ENCODE measurements around the gene NCOR1. TPM values are rescaled to one million over a fixed set of nuclear protein-coding genes. Genes with fewer than 3 reads are reported as not detected.

The NCOR1 gene
- total and polyA plus RNA-seq, 8 donors = 110 to 139 (median 117) TPM

- Histone ChIP-seq H3K4me1 (no peaks in the 10 kb centered on the region), H3K4me3 (no peak overlapping the region), H3K27me3 (no peaks in the 10 kb centered on the region), H3K36me3 (peaks cover 0 to 99% of the 10 kb centered on the region in 2 donors), H3K9me3 (no peaks in the 10 kb centered on the region), H3K27ac (no peak overlapping the region)
- intact Hi-C loops (cut with DNase I) = no loop called here
- ATAC-seq = peak; percentile 26
- TF ChIP-seq, protein P1, sequence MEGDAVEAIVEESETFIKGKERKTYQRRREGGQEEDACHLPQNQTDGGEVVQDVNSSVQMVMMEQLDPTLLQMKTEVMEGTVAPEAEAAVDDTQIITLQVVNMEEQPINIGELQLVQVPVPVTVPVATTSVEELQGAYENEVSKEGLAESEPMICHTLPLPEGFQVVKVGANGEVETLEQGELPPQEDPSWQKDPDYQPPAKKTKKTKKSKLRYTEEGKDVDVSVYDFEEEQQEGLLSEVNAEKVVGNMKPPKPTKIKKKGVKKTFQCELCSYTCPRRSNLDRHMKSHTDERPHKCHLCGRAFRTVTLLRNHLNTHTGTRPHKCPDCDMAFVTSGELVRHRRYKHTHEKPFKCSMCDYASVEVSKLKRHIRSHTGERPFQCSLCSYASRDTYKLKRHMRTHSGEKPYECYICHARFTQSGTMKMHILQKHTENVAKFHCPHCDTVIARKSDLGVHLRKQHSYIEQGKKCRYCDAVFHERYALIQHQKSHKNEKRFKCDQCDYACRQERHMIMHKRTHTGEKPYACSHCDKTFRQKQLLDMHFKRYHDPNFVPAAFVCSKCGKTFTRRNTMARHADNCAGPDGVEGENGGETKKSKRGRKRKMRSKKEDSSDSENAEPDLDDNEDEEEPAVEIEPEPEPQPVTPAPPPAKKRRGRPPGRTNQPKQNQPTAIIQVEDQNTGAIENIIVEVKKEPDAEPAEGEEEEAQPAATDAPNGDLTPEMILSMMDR (IDR thresholded peaks at IDR 0.05) = no peak
- no peak for DNase-seq
Observed at GRCh38 chr17:16040710-16041251, 174.6 kb downstream of the NCOR1 start.

DNA sequence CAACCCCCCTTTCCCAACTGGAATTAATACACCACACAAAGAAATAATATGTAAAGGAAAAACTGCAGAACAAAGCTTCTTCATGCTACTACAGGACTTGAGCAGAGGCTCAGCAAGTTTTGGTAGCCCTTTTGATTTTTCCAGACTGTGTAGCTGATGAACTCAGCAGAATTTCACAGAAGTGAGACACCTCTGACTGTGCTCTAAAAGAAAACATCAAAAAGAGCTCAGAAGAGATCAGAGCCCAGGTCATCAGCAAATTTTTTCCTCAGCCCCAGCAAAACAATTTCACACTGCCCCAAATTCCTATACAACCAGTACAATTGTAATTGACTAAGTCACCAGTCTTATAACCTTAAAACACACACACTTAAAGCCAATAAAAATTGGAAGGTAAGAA, 177.7 kb downstream of the NCOR1 start:
- TF ChIP-seq, protein P1 (IDR thresholded peaks at IDR 0.05) = no peak
- intact Hi-C loops (cut with DNase I) = no loop called here
- no peaks in the 10 kb centered on the region for H3K9me3 ChIP-seq
- no peaks in the 10 kb centered on the region for H3K27me3 ChIP-seq
- H3K27ac ChIP-seq = no peak overlapping the region
- no peak for DNase-seq
- ATAC-seq = no peak
- no peak overlapping the region for H3K4me3 ChIP-seq
- H3K36me3 ChIP-seq = peaks cover 0 to 99% of the 10 kb centered on the region in 2 donors
- H3K4me1 ChIP-seq = no peaks in the 10 kb centered on the region

GRCh38 chr17:16036261-16036660, 179.1 kb downstream of the NCOR1 start:
- no peak overlapping the region for H3K27ac ChIP-seq
- TF ChIP-seq, protein P1 (IDR thresholded peaks at IDR 0.05) = no peak

DNA sequence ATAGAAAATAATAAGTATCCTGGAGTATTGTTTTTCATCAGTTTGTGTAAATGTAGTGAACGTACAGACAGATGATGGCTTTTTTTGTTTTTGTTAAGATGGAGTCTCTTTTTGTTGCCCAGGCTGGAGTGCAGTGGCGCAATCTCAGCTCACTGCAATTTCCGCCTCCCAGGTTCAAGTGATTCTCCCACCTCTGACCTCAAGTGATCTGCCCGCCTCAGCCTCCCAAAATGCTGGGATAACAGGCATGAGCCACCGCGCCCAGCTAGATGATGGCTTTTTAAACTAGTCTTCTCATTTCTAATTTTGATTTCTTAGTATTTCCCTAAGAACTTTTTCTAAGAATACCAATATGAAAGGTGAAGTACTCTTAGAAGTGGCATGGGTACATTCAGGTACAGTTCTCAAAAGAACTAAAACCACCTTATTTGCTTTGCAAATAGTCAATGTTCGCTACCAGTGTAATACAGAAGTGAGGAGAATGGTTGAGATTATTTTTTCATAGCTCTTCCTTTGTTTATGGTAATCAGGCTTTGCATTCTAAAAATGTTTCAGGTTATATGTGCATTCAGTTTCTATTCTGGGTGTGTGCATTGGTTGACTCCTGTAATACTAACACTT, 181.5 kb downstream of the NCOR1 start:
- ATAC-seq (peak; percentile 62), DNase-seq (no peak)
- H3K9me3 ChIP-seq = no peaks in the 10 kb centered on the region
- TF ChIP-seq, protein P1 (IDR thresholded peaks at IDR 0.05) = no peak
- no peak overlapping the region for H3K27ac ChIP-seq
- no peak overlapping the region for H3K4me3 ChIP-seq
- peaks cover 8 to 97% of the 10 kb centered on the region in 2 donors for H3K36me3 ChIP-seq
- intact Hi-C loops (cut with DNase I) = no loop called here
- peaks cover 0 to 5% of the 10 kb centered on the region in 2 donors for H3K4me1 ChIP-seq
- H3K27me3 ChIP-seq = no peaks in the 10 kb centered on the region

More at GRCh38 chr17:16036261-16036660, 179.1 kb downstream of the NCOR1 start:
- intact Hi-C loops (cut with DNase I) = no loop called here
- H3K9me3 ChIP-seq = no peaks in the 10 kb centered on the region
- H3K36me3 ChIP-seq = peaks cover 3 to 99% of the 10 kb centered on the region in 2 donors
- no peak overlapping the region for H3K4me3 ChIP-seq
- ATAC-seq (no peak), DNase-seq (no peak)
- no peaks in the 10 kb centered on the region for H3K27me3 ChIP-seq
- H3K4me1 ChIP-seq = no peaks in the 10 kb centered on the region

- DNase-seq (no peak), ATAC-seq (peak; percentile 96)
- peaks cover 8 to 97% of the 10 kb centered on the region in 2 donors for H3K36me3 ChIP-seq
- TF ChIP-seq, protein P1 (IDR thresholded peaks at IDR 0.05) = no peak
- no peaks in the 10 kb centered on the region for H3K27me3 ChIP-seq
- peaks cover 3 to 25% of the 10 kb centered on the region in 2 donors for H3K4me1 ChIP-seq
- H3K9me3 ChIP-seq = no peaks in the 10 kb centered on the region
- H3K4me3 ChIP-seq = no peak overlapping the region
- peak overlapping the region; percentile 67 to 69 for H3K27ac ChIP-seq
- intact Hi-C loops (cut with DNase I) = no loop called here
Observed at GRCh38 chr17:16027708-16028584, 187.4 kb downstream of the NCOR1 start.
